Smooth muscle cell (in vitro differentiated cells): Measurements from ENCODE around the gene TATDN2. TPM values are rescaled to one million over a fixed set of nuclear protein-coding genes. Genes with fewer than 3 reads are reported as not detected.

Experiments used
- DNase-seq: peaks from one replicate; lab custom pipeline; 2025; ENCODE audit not compliant: unreplicated experiment; lab: John Stamatoyannopoulos, UW
- H2AFZ ChIP-seq: fragments of 200-600 bp; sonication (generic); 2 replicates; pipeline ENCODE4 v1.6.0; 2016; ENCODE audit warnings: antibody characterized with exemption, low read depth, mild to moderate bottlenecking
- H3F3A ChIP-seq: fragments of 200-600 bp; sonication (generic); 2 replicates; pipeline ENCODE4 v1.6.0; 2017; ENCODE audit warnings: antibody characterized with exemption, low read depth
- H3K27ac ChIP-seq: fragments of 200-600 bp; sonication (generic); 2 replicates; pipeline ENCODE4 v1.5.1; 2016; ENCODE audit warnings: low read depth, mild to moderate bottlenecking
- H3K27me3 ChIP-seq: fragments of 200-600 bp; sonication (generic); 2 replicates; pipeline ENCODE4 v1.6.1; 2016; ENCODE audit warnings: low read depth, mild to moderate bottlenecking
- H3K36me3 ChIP-seq: fragments of 200-600 bp; sonication (generic); 2 replicates; pipeline ENCODE4 v1.5.1; 2016; ENCODE audit warnings: low read depth
- H3K4me1 ChIP-seq: fragments of 200-600 bp; sonication (generic); 2 replicates; pipeline ENCODE4 v1.5.1; 2016; ENCODE audit warnings: low read depth
- H3K4me2 ChIP-seq: fragments of 200-600 bp; sonication (generic); 2 replicates; pipeline ENCODE4 v1.6.0; 2016; ENCODE audit warnings: mild to moderate bottlenecking
- H3K4me3 ChIP-seq: fragments of 200-600 bp; sonication (generic); 2 replicates; pipeline ENCODE4 v1.5.1; 2016; ENCODE audit warnings: mild to moderate bottlenecking
- H3K79me2 ChIP-seq: fragments of 200-600 bp; sonication (generic); 2 replicates; pipeline ENCODE4 v1.6.0; 2016; ENCODE audit warnings: low read depth, mild to moderate bottlenecking
- H3K9ac ChIP-seq: fragments of 200-600 bp; sonication (generic); 2 replicates; pipeline ENCODE4 v1.6.0; 2016; ENCODE audit warnings: low read depth
- H3K9me3 ChIP-seq: fragments of 200-600 bp; sonication (generic); replicated peaks from 2 replicates; pipeline ENCODE4 v1.5.1; 2016; ENCODE audit warnings: low read depth
- H4K20me1 ChIP-seq: fragments of 200-600 bp; sonication (generic); 2 replicates; pipeline ENCODE4 v1.6.0; 2016; ENCODE audit warnings: low read depth
- WGBS: methylation state at CpG from one replicate; pipeline ENCODE4 v1.1.7; 2016; ENCODE audit warnings: low lambda C conversion rate; 5-methylcytosine and 5-hydroxymethylcytosine counted together
- polyA plus RNA-seq: library from polyadenylated mRNA; unstranded; fragments of >200 nt; fragmentation: Nextera tagmentation; extraction: Ambion mirVana; gene quantifications from 2 replicates; pipeline ENCODE4 v1.2.1, GENCODE V29; 2016
- total RNA-seq: library from RNA; depleted of rRNA; stranded (reverse); fragments of >200 nt; gene quantifications from 2 replicates; pipeline ENCODE4 v1.2.3, GENCODE V29; 2014
- TF ChIP-seq, protein P1 (sequence below): fragments of 200-600 bp; sonication (generic); IDR thresholded peaks from 2 replicates; pipeline ENCODE4 v1.5.1; 2017; ENCODE audit warnings: borderline replicate concordance, mild to moderate bottlenecking, antibody characterized with exemption; ENCODE audit not compliant: insufficient read depth, poor library complexity, severe bottlenecking

TATDN2 gene
- total and polyA plus RNA-seq, 2 experiments from 2014 or later, result 3.3 to 23.6 TPM

DNA sequence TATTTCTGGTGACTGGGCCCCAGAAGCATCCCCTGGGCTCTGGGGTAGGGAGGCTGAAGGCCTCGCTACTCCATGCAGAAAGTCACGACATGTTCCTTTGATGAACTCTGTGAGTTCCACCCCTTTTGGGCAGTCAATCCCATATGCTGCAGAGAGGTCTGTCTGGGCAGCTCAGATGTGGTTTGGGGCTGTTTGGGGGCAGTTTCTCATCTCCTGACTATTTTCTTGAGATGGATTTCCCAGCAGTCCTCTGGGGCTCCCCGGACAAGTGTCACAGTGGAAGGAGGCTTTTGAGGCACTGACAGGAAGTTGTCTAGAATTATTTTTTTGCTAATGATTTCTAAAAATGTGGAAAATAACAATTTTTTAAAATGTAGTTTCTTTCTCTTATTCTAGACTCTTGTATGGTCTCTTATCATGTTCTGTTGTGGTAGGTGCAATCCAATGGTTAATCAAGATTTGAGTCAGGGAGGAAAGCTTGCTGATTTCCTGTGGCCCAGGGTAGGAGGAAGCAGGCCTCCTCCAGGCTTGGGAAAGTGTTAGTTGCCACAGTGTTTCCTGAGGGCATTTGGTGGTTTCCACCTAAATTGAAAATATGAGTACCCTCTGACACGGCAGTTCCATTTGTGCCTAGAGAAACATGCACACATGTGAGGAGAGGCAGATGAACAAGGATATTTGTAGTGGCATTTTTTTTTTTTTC lies 19.9 kb upstream of the TATDN2 start:
- no peak overlapping the region for H2AFZ ChIP-seq
- H3K27me3 ChIP-seq, result no peaks in the 10 kb centered on the region
- H3K36me3 ChIP-seq, result no peaks in the 10 kb centered on the region
- H3K79me2 ChIP-seq, result no peaks in the 10 kb centered on the region
- no peak overlapping the region for H3K27ac ChIP-seq
- no peaks in the 10 kb centered on the region for H4K20me1 ChIP-seq
- H3K4me3 ChIP-seq, result no peak overlapping the region
- 79% methylated on average over 4 of the region's 4 CpGs for WGBS
- DNase-seq, result no peak
- H3K9ac ChIP-seq, result no peak overlapping the region
- TF ChIP-seq, protein P1, sequence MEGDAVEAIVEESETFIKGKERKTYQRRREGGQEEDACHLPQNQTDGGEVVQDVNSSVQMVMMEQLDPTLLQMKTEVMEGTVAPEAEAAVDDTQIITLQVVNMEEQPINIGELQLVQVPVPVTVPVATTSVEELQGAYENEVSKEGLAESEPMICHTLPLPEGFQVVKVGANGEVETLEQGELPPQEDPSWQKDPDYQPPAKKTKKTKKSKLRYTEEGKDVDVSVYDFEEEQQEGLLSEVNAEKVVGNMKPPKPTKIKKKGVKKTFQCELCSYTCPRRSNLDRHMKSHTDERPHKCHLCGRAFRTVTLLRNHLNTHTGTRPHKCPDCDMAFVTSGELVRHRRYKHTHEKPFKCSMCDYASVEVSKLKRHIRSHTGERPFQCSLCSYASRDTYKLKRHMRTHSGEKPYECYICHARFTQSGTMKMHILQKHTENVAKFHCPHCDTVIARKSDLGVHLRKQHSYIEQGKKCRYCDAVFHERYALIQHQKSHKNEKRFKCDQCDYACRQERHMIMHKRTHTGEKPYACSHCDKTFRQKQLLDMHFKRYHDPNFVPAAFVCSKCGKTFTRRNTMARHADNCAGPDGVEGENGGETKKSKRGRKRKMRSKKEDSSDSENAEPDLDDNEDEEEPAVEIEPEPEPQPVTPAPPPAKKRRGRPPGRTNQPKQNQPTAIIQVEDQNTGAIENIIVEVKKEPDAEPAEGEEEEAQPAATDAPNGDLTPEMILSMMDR, result no peak
- no peaks in the 10 kb centered on the region for H3F3A ChIP-seq
- no peak overlapping the region for H3K4me2 ChIP-seq
- H3K9me3 ChIP-seq, result no peaks in the 10 kb centered on the region
- H3K4me1 ChIP-seq, result no peaks in the 10 kb centered on the region

DNA sequence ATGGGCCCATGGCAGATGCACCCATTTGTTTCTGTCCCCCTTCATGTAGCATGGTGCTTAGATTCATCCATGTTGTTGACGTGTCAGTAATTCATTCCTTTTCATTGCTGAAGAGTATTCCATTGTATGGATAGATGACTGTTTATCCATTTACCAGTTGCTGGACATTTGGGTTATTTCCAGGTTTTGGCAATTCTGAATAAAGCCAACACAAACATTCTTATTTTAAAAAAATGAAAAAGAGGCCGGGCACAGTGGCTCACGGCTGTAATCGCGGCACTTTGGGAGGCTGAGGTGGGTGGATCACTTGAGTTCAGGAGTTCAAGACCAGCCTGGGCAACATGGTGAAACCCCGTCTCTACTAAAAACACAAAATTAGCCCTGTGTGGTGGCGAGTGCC lies 18.7 kb upstream of the TATDN2 start:
- Histone ChIP-seq H3K4me3 (no peak overlapping the region), H3K27ac (no peak overlapping the region), H3K4me2 (no peak overlapping the region), H3K9me3 (no peaks in the 10 kb centered on the region), H4K20me1 (no peaks in the 10 kb centered on the region), H3K79me2 (no peaks in the 10 kb centered on the region), H3K36me3 (no peaks in the 10 kb centered on the region), H3K27me3 (no peaks in the 10 kb centered on the region), H3K4me1 (no peaks in the 10 kb centered on the region), H2AFZ (no peak overlapping the region), H3F3A (no peaks in the 10 kb centered on the region), H3K9ac (no peak overlapping the region)
- TF ChIP-seq, protein P1, result no peak
- 98% methylated on average over 7 of the region's 7 CpGs for WGBS
- DNase-seq, result no peak

DNA sequence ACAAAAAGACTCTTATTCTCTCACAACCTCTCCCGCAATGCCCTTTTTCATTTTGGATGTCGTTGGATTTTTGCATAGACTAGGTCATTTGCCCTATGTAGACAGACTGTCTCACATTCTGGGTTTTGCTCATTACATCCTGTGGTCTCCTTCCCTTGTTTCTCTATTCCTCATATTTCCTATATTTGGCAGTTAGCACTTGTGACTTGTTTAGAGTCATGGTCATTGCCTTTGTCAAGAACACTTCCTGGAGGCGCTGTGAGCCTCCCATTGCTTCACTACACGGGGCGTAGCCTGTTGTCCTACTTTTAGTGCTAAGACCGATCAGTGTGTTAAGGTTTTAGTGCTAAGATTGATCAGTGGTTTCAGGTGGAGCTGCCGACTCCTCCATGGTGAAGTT lies 16.1 kb upstream of the TATDN2 start:
- Histone ChIP-seq H3K9ac (no peak overlapping the region), H3K4me2 (no peak overlapping the region), H4K20me1 (no peaks in the 10 kb centered on the region), H3K27ac (no peak overlapping the region), H3K9me3 (no peaks in the 10 kb centered on the region), H3F3A (no peaks in the 10 kb centered on the region), H3K4me3 (no peak overlapping the region), H3K4me1 (no peaks in the 10 kb centered on the region), H3K27me3 (no peaks in the 10 kb centered on the region), H3K79me2 (no peaks in the 10 kb centered on the region), H2AFZ (no peak overlapping the region), H3K36me3 (no peaks in the 10 kb centered on the region)
- TF ChIP-seq, protein P1, result no peak
- 93% methylated on average over 7 of the region's 7 CpGs for WGBS
- DNase-seq, result no peak

DNA sequence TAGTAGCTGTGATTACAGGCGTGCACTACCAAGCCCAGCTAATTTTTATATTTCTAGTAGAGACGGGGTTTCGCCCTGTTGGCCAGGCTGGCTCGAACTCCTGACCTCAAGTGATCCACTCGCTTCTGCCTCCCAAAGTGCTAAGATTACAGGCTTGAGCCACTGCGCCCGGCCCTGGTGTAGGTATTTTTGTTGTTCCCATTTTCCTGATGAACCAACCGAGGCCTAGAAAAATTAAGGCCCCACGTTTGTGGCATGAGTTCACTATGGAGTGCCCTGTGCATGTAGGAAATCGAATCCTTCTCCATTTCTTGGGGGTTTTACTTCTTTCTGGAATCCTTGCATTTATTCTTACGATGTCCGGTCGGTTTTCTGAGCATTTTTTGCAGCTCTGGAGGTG lies 14.3 kb upstream of the TATDN2 start:
- Histone ChIP-seq H3K36me3 (no peaks in the 10 kb centered on the region), H3K9ac (no peak overlapping the region), H3K27me3 (no peaks in the 10 kb centered on the region), H3K4me2 (no peak overlapping the region), H3K4me3 (no peak overlapping the region), H4K20me1 (no peaks in the 10 kb centered on the region), H3K4me1 (no peaks in the 10 kb centered on the region), H3K79me2 (no peaks in the 10 kb centered on the region), H3K27ac (no peak overlapping the region), H3K9me3 (no peaks in the 10 kb centered on the region), H3F3A (no peaks in the 10 kb centered on the region), H2AFZ (no peak overlapping the region)
- DNase-seq, result no peak
- 96% methylated on average over 13 of the region's 13 CpGs for WGBS
- TF ChIP-seq, protein P1, result no peak
